Right lobe of liver (tissue), 4 donors: ENCODE results near the gene XRN1.

Source experiments
- CTCF ChIP-seq, 4 donors: fragments of 200-600 bp in 3 of 4; fragments of 450-650 bp in 1 of 4; IDR thresholded peaks; one replicate each; pipeline versions ENCODE4 v1.5.1 to v1.8.0; 2016 to 2022; ENCODE audit warnings: antibody characterized with exemption in 4 of 4, mild to moderate bottlenecking in 2 of 4
- POLR2A ChIP-seq: fragments of 450-650 bp; IDR thresholded peaks from one replicate; pipeline ENCODE4 v1.6.1; 2017; ENCODE audit warnings: antibody characterized with exemption, mild to moderate bottlenecking
- donor health status: DM: no; HTN: no; CAD: no.
- donor health status: DM: no; HTN: no; CAD: no.
- donor health status: DM: no; HTN: yes; CAD: no.

- TF ChIP-seq CTCF (IDR thresholded peaks at IDR 0.05) (no peak), POLR2A (no peak)
These were observed 41.9 kb upstream of the XRN1 start for GRCh38 chr3:142489572-142490323.
